HL-60 (cell line): ENCODE results near the gene ANO6.

Source experiments
- DNase-seq, 2 experiments: peaks; one replicate each; pipeline ENCODE4 v3.0.0-alpha.2; 2010 to 2020; ENCODE audit warnings: low read depth in 1 of 2, low spot score in 1 of 2
- H3K27ac ChIP-seq: fragments of 250-450 bp; sonication (Bioruptor Pico); replicated peaks from 2 replicates; pipeline ENCODE4 v1.5.1; 2020; ENCODE audit warnings: mild to moderate bottlenecking, moderate library complexity
- H3K27me3 ChIP-seq: fragments of 250-450 bp; sonication (Bioruptor Pico); 2 replicates; pipeline ENCODE4 v1.5.1; 2021; ENCODE audit warnings: mild to moderate bottlenecking, moderate library complexity; ENCODE audit not compliant: insufficient read depth, poor library complexity, severe bottlenecking
- H3K4me3 ChIP-seq: replicated peaks from 2 replicates; pipeline ENCODE4 v1.5.1; 2011; ENCODE audit warnings: mild to moderate bottlenecking, control low read depth, low read length; ENCODE audit not compliant: insufficient read depth
- GABPA ChIP-seq: IDR thresholded peaks from 2 replicates; pipeline ENCODE4 v1.6.1; 2012; ENCODE audit warnings: low read depth
- POLR2AphosphoS5 ChIP-seq: IDR thresholded peaks from 2 replicates; pipeline ENCODE4 v1.6.1; 2012; ENCODE audit warnings: low read depth
- REST ChIP-seq: IDR thresholded peaks from 2 replicates; pipeline ENCODE4 v1.6.1; 2012; ENCODE audit warnings: low read depth; ENCODE audit not compliant: insufficient replicate concordance
- SPI1 ChIP-seq: IDR thresholded peaks from 2 replicates; pipeline ENCODE4 v1.6.1; 2012; ENCODE audit warnings: low read depth, mild to moderate bottlenecking, borderline replicate concordance
- TF ChIP-seq, protein P1 (sequence below): IDR thresholded peaks from one replicate; pipeline ENCODE4 v1.5.1; 2011; ENCODE audit warnings: low read length, control low read depth, inconsistent platforms; ENCODE audit not compliant: insufficient read depth

Gene ANO6

DNA sequence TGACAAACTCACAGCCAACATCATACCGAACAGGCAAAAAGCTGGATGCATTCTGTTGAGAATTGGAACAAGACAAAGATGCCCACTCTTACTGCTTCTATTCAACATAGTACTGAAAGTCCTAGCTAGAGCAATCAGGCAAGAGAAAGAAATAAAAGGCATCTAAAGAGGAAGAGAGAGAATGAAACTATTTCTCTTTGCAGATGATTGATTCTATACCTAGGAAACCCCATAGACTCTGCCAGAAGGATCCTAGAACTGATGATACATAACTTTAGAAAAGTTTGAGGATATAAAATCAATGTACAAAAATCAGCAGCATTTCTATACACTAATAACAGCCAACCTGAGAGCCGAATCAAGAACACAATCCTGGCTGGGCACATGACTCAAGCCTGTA, 6.1 kb upstream of the ANO6 start:
- Histone ChIP-seq H3K27ac (no peak overlapping the region), H3K4me3 (no peak overlapping the region), H3K27me3 (no peaks in the 10 kb centered on the region)
- TF ChIP-seq GABPA (no peak), POLR2AphosphoS5 (no peak), REST (no peak), SPI1 (no peak)
- TF ChIP-seq, protein P1, sequence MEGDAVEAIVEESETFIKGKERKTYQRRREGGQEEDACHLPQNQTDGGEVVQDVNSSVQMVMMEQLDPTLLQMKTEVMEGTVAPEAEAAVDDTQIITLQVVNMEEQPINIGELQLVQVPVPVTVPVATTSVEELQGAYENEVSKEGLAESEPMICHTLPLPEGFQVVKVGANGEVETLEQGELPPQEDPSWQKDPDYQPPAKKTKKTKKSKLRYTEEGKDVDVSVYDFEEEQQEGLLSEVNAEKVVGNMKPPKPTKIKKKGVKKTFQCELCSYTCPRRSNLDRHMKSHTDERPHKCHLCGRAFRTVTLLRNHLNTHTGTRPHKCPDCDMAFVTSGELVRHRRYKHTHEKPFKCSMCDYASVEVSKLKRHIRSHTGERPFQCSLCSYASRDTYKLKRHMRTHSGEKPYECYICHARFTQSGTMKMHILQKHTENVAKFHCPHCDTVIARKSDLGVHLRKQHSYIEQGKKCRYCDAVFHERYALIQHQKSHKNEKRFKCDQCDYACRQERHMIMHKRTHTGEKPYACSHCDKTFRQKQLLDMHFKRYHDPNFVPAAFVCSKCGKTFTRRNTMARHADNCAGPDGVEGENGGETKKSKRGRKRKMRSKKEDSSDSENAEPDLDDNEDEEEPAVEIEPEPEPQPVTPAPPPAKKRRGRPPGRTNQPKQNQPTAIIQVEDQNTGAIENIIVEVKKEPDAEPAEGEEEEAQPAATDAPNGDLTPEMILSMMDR, result no peak
- no peak for DNase-seq

GRCh38 chr12:45212064-45212463, 3.8 kb upstream of the ANO6 start:
- Histone ChIP-seq H3K4me3 (no peak overlapping the region), H3K27ac (no peak overlapping the region), H3K27me3 (no peaks in the 10 kb centered on the region)
- no peak for TF ChIP-seq GABPA
- TF ChIP-seq REST, result no peak
- TF ChIP-seq POLR2AphosphoS5, result no peak
- no peak for TF ChIP-seq SPI1
- TF ChIP-seq, protein P1, result no peak
- DNase-seq, result no peak

DNA sequence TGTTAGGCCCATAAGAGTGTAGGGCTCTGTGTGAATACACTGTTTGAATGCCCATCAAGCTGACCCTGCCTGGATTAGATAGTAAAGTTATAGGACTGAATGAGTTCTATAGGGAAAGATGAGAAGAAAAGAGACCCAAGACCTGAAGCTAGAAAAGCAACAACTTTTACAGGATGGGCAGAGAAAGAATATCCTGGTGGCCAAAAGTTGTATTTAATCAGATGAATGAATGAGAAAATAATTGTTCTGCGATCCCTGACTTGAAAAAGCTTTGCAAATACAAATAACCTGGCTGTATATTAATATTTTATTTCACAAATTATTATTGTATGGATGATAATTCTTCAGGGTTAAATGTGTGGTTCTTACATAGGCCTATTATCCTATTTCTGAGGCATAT, 2.8 kb upstream of the ANO6 start:
- Histone ChIP-seq H3K4me3 (no peak overlapping the region), H3K27me3 (no peaks in the 10 kb centered on the region), H3K27ac (no peak overlapping the region)
- TF ChIP-seq GABPA (no peak), REST (no peak), SPI1 (no peak), POLR2AphosphoS5 (no peak)
- TF ChIP-seq, protein P1, result no peak
- no peak for DNase-seq
